ENCODE results near the gene E2F3. TPM values are rescaled to one million over a fixed set of nuclear protein-coding genes. Genes with fewer than 3 reads are reported as not detected.

The E2F3 gene
- total and polyA plus RNA-seq, 4 experiments from 2014 or later, result 1.3 to 25.5 (median 15.2) TPM

DNA sequence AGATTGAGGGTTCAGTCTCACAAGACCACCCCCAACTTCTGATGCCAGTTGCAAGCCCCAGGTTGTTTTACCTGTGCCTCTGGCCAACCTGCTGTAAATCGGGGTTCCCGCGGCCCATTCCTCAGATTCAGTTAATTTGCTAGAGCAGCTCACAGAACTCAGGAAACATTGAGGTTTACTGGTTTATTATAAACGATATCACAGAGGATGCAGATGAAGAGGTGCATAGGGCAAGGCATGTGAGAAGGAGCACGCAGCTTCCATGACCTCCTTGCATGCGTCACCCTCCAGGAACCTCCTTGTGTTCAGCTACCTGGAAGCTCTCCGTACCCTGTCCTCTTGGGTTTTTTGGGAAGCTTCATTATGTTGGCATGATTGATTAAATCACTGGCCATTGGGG, 66.5 kb downstream of the E2F3 start:
- Histone ChIP-seq H3K4me3 (ENCODE audit: low read length in 2 of 2) (no peak overlapping the region), H3K27me3 (ENCODE audit: insufficient read depth, low read length) (no peaks in the 10 kb centered on the region), H3K9me3 (ENCODE audit: control insufficient read depth in 1 of 2, low read length in 2 of 2) (no peaks in the 10 kb centered on the region), H3K36me3 (ENCODE audit: insufficient read depth, low read length) (no peaks in the 10 kb centered on the region), H3K4me1 (ENCODE audit: insufficient read depth, low read length) (peaks cover 5% of the 10 kb centered on the region), H3K27ac (ENCODE audit: low read depth, low read length) (no peak overlapping the region)
- peaks cover 8 to 15% (median 12%) of the 10 kb centered on the region in 4 donors for H3K4me1 Mint-ChIP-seq
- no peaks in the 10 kb centered on the region for H3K27me3 Mint-ChIP-seq
- peaks cover 0 to 2% (median 0%) of the 10 kb centered on the region in 8 donors for H3K9me3 Mint-ChIP-seq
- CTCF ChIA-PET (ENCODE audit: partially characterized antibody), result interaction anchor here (0.9 kb wide), 1 partner anchor 25 kb away, joined by 3 read pairs; no protein-coding TSS in a partner anchor
- intact Hi-C loops (cut with micrococcal nuclease), result no loop called here
- no peak for DNase-seq
- peaks cover 9 to 34% of the 10 kb centered on the region in 2 donors for H3K36me3 Mint-ChIP-seq
- no peak overlapping the region for H3K27ac Mint-ChIP-seq
- POLR2A ChIA-PET (ENCODE audit: partially characterized antibody), result interaction anchor here (1.0 kb wide), 1 partner anchor 148 kb away, joined by 3 read pairs; no protein-coding TSS in a partner anchor
- no peak overlapping the region for H3K4me3 Mint-ChIP-seq

DNA sequence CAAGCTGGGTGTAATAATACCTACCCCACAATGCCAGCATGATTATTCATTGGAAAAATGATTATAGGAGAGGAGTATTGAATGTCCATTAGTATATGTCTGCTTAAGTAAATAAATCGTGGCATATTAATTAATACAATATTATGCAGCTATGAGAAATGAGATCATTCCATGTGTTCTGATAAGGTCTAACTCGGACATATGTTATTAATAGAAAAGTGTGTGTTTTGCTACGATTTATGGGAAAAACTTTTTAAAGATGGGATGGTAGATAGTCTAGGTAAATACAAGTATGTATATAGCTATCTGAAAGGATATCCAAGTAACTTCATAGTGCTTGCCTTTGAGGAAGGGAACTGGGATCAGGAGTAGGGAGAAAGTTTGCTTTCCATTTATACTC, 71.1 kb downstream of the E2F3 start:
- Mint-ChIP-seq H3K27ac (no peak overlapping the region), H3K27me3 (no peaks in the 10 kb centered on the region), H3K4me1 (peaks cover 0 to 9% (median 4%) of the 10 kb centered on the region in 4 donors), H3K4me3 (no peak overlapping the region), H3K36me3 (peaks cover 0 to 13% of the 10 kb centered on the region in 2 donors), H3K9me3 (no peaks in the 10 kb centered on the region)
- no peak for DNase-seq
- Histone ChIP-seq H3K4me3 (ENCODE audit: low read length in 2 of 2) (no peak overlapping the region), H3K4me1 (ENCODE audit: insufficient read depth, low read length) (no peaks in the 10 kb centered on the region), H3K9me3 (ENCODE audit: control insufficient read depth in 1 of 2, low read length in 2 of 2) (no peaks in the 10 kb centered on the region), H3K27ac (ENCODE audit: low read depth, low read length) (no peak overlapping the region), H3K36me3 (ENCODE audit: insufficient read depth, low read length) (no peaks in the 10 kb centered on the region), H3K27me3 (ENCODE audit: insufficient read depth, low read length) (no peaks in the 10 kb centered on the region)
- intact Hi-C loops (cut with micrococcal nuclease), result no loop called here
- CTCF ChIA-PET (ENCODE audit: partially characterized antibody), result interaction anchor here (0.9 to 1.8 kb wide), 2 partner anchors 9 to 68 kb away, joined by 3 to 4 read pairs; no protein-coding TSS in a partner anchor
- POLR2A ChIA-PET (ENCODE audit: partially characterized antibody), result interaction anchor here (0.9 kb wide), 1 partner anchor 153 kb away, joined by 3 read pairs; no protein-coding TSS in a partner anchor

DNA sequence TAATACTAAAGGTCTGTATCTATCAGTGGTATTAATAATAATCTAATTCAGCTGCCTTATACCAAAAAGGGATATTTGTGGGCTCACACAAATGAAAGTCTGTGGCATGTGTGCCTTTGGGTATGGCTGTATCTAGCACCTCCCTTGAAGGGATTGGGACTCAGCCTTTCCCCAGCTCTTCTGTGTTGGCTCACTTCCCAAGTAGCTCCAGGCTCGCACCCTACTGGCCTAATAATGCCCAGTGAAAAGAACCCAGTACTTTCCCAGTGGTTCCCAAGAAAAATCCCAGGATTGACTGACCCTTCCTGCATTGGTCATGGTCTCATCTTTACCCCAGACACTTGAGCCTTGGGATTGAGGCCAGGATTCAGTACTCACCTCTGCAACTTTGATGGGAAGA, 71.8 kb downstream of the E2F3 start:
- intact Hi-C loops (cut with micrococcal nuclease), result no loop called here
- Histone ChIP-seq H3K9me3 (ENCODE audit: control insufficient read depth in 1 of 2, low read length in 2 of 2) (no peaks in the 10 kb centered on the region), H3K27ac (ENCODE audit: low read depth, low read length) (no peak overlapping the region), H3K36me3 (ENCODE audit: insufficient read depth, low read length) (no peaks in the 10 kb centered on the region), H3K4me1 (ENCODE audit: insufficient read depth, low read length) (no peaks in the 10 kb centered on the region), H3K27me3 (ENCODE audit: insufficient read depth, low read length) (no peaks in the 10 kb centered on the region), H3K4me3 (ENCODE audit: low read length in 2 of 2) (no peak overlapping the region)
- ChIA-PET POLR2A (ENCODE audit: partially characterized antibody) (no interaction called here), CTCF (ENCODE audit: partially characterized antibody) (interaction anchor here (0.9 to 1.8 kb wide), 2 partner anchors 10 to 69 kb away, joined by 3 to 4 read pairs; no protein-coding TSS in a partner anchor)
- Mint-ChIP-seq H3K4me3 (no peak overlapping the region), H3K4me1 (peaks cover 0 to 8% (median 4%) of the 10 kb centered on the region in 4 donors), H3K36me3 (peaks cover 0 to 13% of the 10 kb centered on the region in 2 donors), H3K27ac (no peak overlapping the region), H3K9me3 (no peaks in the 10 kb centered on the region), H3K27me3 (no peaks in the 10 kb centered on the region)
- DNase-seq, result no peak

DNA sequence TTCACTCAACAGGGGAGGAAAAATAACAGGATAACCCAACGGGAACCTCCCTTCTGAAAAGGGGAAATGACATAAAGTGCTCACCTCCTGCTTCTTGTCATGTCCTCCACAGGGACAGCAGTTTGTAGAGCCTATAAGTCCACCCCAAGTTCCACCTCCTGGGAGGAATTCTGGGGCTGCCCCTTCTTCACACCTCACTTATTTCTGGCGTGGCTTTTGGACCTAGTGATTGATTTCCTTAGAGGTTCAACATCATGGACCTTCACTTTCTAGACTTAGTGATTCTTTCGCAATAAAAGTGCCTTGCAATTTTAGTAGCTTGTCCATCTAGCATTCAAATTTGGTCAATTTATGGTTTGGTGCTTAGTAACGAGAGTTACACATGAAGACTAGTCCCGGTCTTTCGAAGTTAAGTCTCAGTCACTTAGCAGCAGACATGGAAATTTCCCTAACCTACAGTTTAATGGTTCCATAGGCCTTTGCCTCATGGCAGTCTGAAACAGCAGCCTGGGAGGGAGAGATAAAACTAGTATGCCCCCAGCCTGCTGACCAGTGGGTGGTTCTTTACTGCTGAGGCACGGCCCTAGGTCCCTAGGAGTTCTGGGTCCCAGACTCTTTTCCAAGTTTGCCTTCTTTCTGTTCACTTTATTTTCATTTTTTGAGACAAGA, 73.3 kb downstream of the E2F3 start:
- no peak overlapping the region for H3K27ac ChIP-seq (ENCODE audit: low read depth, low read length)
- no peaks in the 10 kb centered on the region for H3K27me3 Mint-ChIP-seq
- no peak overlapping the region for H3K27ac Mint-ChIP-seq
- ChIA-PET CTCF (ENCODE audit: partially characterized antibody) (no interaction called here), POLR2A (ENCODE audit: partially characterized antibody) (no interaction called here)
- peaks cover 7% of the 10 kb centered on the region for H3K36me3 ChIP-seq (ENCODE audit: insufficient read depth, low read length)
- H3K27me3 ChIP-seq (ENCODE audit: insufficient read depth, low read length), result no peaks in the 10 kb centered on the region
- DNase-seq, result no peak
- no peaks in the 10 kb centered on the region for H3K4me1 ChIP-seq (ENCODE audit: insufficient read depth, low read length)
- H3K36me3 Mint-ChIP-seq, result peaks cover 5 to 8% of the 10 kb centered on the region in 2 donors
- H3K4me1 Mint-ChIP-seq, result peaks cover 0 to 8% (median 3%) of the 10 kb centered on the region in 4 donors
- H3K9me3 Mint-ChIP-seq, result no peaks in the 10 kb centered on the region
- H3K9me3 ChIP-seq (ENCODE audit: control insufficient read depth in 1 of 2, low read length in 2 of 2), result no peaks in the 10 kb centered on the region
- intact Hi-C loops (cut with micrococcal nuclease), result no loop called here
- no peak overlapping the region for H3K4me3 Mint-ChIP-seq
- H3K4me3 ChIP-seq (ENCODE audit: low read length in 2 of 2), result no peak overlapping the region

DNA sequence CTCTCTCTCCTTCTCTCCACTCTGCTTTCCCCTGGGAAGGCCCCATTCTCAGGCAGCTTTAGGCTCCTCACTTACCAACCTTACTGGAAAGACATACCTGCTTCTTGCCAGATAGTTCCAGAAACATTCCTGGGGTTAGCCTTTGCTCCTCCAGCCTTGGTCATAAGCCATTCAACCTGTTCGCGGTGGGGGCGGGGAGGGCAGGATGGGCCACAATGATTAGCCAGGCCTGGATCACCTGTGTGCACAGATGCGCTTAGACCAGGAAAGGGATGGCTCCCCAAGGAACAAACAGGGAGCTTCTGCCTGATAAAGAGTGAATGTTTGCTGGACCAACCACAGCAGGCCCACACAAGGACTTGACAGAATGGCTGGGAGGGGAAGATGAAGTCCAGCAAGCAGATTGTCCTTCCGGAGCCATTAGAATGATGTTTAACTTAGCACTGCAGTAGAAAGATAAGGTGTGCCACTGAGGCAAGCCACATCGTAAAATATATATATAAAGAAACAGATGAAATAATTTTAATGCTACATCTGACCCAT, 74.9 kb downstream of the E2F3 start:
- H3K9me3 ChIP-seq (ENCODE audit: control insufficient read depth in 1 of 2, low read length in 2 of 2), result no peaks in the 10 kb centered on the region
- no peak for DNase-seq
- H3K4me3 Mint-ChIP-seq, result no peak overlapping the region
- ChIA-PET CTCF (ENCODE audit: partially characterized antibody) (interaction anchor here (1.5 kb wide), 1 partner anchor 12 kb away, joined by 3 read pairs; no protein-coding TSS in a partner anchor), POLR2A (ENCODE audit: partially characterized antibody) (no interaction called here)
- peaks cover 0 to 8% (median 2%) of the 10 kb centered on the region in 4 donors for H3K4me1 Mint-ChIP-seq
- H3K27ac ChIP-seq (ENCODE audit: low read depth, low read length), result no peak overlapping the region
- no peaks in the 10 kb centered on the region for H3K4me1 ChIP-seq (ENCODE audit: insufficient read depth, low read length)
- peaks cover 17 to 23% of the 10 kb centered on the region in 2 donors for H3K36me3 Mint-ChIP-seq
- H3K4me3 ChIP-seq (ENCODE audit: low read length in 2 of 2), result no peak overlapping the region
- H3K36me3 ChIP-seq (ENCODE audit: insufficient read depth, low read length), result peaks cover 15% of the 10 kb centered on the region
- no peaks in the 10 kb centered on the region for H3K9me3 Mint-ChIP-seq
- no peaks in the 10 kb centered on the region for H3K27me3 ChIP-seq (ENCODE audit: insufficient read depth, low read length)
- intact Hi-C loops (cut with micrococcal nuclease), result no loop called here
- no peaks in the 10 kb centered on the region for H3K27me3 Mint-ChIP-seq
- H3K27ac Mint-ChIP-seq, result no peak overlapping the region

DNA sequence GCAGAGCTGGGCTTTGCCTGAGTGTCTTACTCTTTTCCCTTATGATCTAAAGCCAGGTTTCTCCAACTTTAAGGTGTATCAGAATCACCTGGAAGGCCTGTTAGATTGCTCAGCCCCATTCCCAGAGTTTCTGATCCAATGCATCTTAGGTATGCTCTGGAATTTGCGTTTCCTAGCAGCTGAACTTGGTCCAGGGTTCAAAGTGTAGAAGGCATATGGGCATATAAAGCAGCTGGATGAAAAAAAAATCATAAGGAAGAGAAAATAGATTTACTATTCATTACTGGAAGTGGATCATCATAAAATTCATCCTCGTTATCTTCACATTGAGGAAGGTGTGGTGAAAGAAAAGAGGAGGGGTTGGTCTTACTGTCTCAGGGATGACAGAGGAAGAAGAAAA, 75.8 kb downstream of the E2F3 start:
- H3K4me3 Mint-ChIP-seq, result no peak overlapping the region
- H3K27ac Mint-ChIP-seq, result no peak overlapping the region
- no peaks in the 10 kb centered on the region for H3K9me3 ChIP-seq (ENCODE audit: control insufficient read depth in 1 of 2, low read length in 2 of 2)
- H3K27ac ChIP-seq (ENCODE audit: low read depth, low read length), result no peak overlapping the region
- H3K4me1 ChIP-seq (ENCODE audit: insufficient read depth, low read length), result no peaks in the 10 kb centered on the region
- no peaks in the 10 kb centered on the region for H3K9me3 Mint-ChIP-seq
- H3K27me3 ChIP-seq (ENCODE audit: insufficient read depth, low read length), result no peaks in the 10 kb centered on the region
- no peak for DNase-seq
- peaks cover 19% of the 10 kb centered on the region for H3K36me3 ChIP-seq (ENCODE audit: insufficient read depth, low read length)
- ChIA-PET POLR2A (ENCODE audit: partially characterized antibody) (no interaction called here), CTCF (ENCODE audit: partially characterized antibody) (no interaction called here)
- peaks cover 20 to 26% of the 10 kb centered on the region in 2 donors for H3K36me3 Mint-ChIP-seq
- H3K27me3 Mint-ChIP-seq, result no peaks in the 10 kb centered on the region
- intact Hi-C loops (cut with micrococcal nuclease), result no loop called here
- no peak overlapping the region for H3K4me3 ChIP-seq (ENCODE audit: low read length in 2 of 2)
- peaks cover 0 to 8% (median 2%) of the 10 kb centered on the region in 4 donors for H3K4me1 Mint-ChIP-seq

DNA sequence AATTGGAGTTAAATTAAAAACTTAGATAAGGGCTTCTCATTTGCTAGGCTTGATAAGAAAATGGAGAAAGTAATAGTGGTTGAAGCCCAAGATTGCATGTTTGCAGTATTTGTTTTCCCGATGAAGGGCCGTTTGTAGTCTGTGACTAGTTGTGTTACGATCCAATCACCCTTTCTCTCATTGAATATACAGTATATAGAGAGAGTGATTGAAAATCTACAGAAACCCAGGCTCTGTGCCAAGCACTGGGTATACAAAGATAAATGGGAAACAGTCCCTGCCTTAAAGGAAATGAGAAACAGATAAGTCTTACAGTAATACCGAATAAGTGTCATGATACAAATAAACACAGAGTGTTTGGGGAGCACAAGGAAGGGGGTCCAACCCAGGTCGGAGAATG, 77.4 kb downstream of the E2F3 start:
- Mint-ChIP-seq H3K4me1 (peaks cover 0 to 4% (median under 1%) of the 10 kb centered on the region in 4 donors), H3K4me3 (no peak overlapping the region), H3K27ac (peak overlapping the region in 1 of 7 donors; percentile 24), H3K9me3 (no peaks in the 10 kb centered on the region), H3K36me3 (peaks cover 35 to 39% of the 10 kb centered on the region in 2 donors), H3K27me3 (no peaks in the 10 kb centered on the region)
- Histone ChIP-seq H3K4me1 (ENCODE audit: insufficient read depth, low read length) (no peaks in the 10 kb centered on the region), H3K27ac (ENCODE audit: low read depth, low read length) (no peak overlapping the region), H3K4me3 (ENCODE audit: low read length in 2 of 2) (no peak overlapping the region), H3K9me3 (ENCODE audit: control insufficient read depth in 1 of 2, low read length in 2 of 2) (no peaks in the 10 kb centered on the region), H3K27me3 (ENCODE audit: insufficient read depth, low read length) (no peaks in the 10 kb centered on the region), H3K36me3 (ENCODE audit: insufficient read depth, low read length) (peaks cover 22% of the 10 kb centered on the region)
- intact Hi-C loops (cut with micrococcal nuclease), result no loop called here
- CTCF ChIA-PET (ENCODE audit: partially characterized antibody), result no interaction called here
- DNase-seq, result no peak
- POLR2A ChIA-PET (ENCODE audit: partially characterized antibody), result no interaction called here
